ENCODE results near the gene DAO.
"Not testable (repeated sequence)": the region's sequence is repeated elsewhere in the genome, so short reads cannot be mapped to it uniquely, and the experiment has no call there.

DAO gene

DNA sequence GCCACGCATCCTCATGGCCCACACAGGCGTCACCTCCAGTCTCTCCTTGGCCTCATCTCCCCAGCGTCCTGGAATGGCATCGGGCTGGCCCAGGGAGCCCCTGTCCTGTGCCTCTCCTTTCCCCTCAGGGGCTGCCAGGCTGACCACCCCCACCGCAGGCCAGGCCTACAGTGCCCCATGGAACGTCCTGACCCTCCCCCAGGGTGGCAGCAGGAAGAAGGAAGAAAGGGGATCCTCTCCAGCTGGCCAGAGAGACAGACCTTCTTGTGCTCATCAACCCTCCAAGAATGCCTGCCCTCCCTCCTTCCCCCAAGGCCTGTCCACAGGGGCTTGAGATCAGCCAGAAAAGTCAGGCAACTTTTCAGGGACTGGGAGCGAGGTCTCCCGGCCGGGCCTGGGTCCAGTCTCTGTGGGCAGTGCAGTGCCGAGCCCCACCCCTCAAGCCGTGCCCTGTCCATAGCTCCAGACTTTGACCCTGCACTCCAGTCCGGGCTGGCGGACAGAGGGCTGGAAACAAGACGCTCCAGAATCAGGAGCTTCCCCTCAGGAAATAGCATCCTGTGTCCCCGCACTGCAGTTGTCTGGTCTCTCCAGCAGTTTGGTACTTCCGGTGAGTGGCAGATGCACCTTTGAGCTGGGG is at the start of gene DAO:
Gene DAO (plus strand): TSS at position 478 of the 640 bp plus-strand sequence. CDS start 4,915 bp downstream, outside the sequence.
- no peak for DNase-seq

- DNase-seq, result no peak
Observed at GRCh38 chr12:108831309-108831991, 48.4 kb upstream of the DAO start.

DNA sequence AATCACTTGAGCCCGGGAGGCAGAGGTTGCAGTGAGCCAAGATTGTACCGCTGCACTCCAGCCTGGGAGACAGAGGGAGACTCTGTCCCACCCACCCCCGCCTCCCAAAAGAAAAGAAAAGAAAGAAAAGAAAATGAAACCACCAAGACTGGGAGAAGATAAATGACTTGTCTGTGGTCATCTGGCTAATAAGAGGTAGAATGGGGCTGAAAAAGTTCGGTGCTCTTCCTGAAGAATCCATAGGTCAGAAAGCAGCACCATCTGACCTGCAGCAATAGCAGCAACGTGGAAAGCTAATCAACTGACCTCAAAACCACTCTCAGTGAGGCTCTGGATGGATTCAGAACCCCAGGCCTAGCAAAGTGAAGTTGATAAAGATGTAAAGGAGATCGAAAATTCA is 47.7 kb upstream of the DAO start:
- DNase-seq, result no peak

DNA sequence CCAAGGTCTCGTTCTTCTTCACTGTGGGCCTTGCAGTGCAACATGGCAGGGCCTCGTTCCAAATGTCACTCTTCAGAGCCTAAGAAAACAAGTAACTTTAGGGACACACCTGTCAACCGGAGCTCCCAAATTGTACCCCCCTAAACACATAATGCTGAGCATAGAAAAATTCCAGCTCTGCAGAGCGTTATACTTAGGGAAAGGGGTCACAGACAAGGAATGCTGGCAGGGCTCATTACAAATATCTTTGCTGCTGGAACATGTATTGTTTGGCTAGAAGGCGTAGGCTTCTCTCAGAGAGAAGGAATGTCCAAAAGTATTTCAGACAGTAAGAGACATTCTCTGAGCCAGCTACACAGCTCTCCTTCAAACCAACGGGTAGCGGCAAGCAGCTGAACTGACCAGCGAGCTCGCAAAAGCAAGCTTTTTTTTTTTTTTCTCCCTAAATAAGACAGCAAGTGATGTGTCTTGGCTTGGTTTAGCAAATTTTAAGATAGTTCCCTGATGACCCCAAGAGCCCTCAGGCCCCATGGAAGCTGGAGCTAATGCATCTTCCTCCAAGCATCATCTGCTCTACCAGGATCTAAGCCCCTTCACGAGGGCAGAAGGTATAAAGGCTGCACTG is 47.0 kb upstream of the DAO start:
- DNase-seq, result no peak

DNA sequence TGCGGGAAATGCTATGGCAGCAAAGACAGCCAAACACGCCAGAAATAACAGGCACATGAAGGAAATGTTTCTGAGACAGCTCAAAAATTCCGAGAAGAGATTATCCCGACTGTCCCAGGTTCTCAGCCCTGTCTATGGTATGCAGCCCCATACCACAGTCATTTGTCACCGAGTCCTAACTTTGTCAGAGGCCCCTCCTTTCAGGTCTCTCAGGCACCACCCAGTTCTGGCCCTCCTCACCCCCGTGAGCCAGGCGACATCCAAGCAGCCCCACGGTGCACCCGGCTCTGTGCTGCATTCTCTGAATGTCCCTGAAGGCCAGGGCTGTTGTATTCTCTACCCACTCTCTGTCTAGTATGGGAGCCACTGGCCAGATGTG is 46.5 kb upstream of the DAO start:
- no peak for DNase-seq

GRCh38 chr12:108833757-108834472 is 46.0 kb upstream of the DAO start:
- DNase-seq, result no peak

DNA sequence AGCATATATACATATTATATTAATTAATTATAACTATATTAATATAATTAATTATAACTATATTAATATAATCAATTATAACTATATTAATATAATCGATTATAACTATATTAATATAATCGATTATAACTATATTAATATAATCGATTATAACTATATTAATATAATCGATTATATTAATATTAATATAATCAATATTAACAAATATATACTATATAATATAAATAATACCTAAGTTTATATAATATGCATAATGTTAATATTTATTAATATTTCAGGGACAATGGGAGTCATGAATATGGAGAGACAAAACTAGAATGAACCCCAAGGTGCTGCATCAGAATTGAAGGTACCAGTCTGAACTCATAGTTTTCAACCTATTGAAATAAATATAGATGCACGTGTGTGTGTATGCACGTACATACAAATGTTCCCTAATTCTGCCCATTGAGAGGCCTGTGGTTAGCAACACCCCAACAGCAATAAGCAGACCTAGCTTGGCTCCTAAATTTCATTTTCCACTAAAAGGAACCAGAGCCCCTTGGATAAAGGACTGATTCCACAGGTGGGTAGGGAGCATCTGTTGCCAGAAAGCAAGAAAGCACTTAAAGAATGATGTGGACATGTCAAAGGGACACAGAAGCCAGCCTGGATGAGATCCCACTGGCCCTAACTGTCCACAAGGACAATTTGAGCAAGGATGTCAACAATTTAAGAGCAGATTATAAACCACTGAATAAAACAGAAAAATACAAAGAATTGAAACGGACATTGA is 43.8 kb upstream of the DAO start:
- no peak for DNase-seq

GRCh38 chr12:108837239-108837638 is 42.7 kb upstream of the DAO start:
- no peak for DNase-seq

DNA sequence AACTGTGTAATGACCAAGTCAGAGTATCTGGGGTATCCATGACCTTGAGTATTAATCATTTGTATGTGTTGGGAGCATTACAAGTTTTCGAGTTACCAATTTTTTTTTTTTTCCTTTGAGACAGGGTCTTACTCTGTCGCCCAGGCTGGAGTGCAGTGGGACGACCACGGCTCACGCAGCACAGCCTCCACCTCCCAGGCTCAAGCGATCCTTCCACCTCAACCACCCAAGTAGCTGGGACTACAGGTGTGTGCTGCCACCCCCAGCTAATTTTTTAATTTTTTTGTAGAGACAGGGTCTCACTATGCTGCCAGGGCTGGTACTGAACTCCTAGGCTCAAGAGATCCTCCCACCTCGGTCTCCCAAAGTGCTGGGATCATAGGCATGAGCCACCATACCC is 42.2 kb upstream of the DAO start:
- no peak for DNase-seq

DNA sequence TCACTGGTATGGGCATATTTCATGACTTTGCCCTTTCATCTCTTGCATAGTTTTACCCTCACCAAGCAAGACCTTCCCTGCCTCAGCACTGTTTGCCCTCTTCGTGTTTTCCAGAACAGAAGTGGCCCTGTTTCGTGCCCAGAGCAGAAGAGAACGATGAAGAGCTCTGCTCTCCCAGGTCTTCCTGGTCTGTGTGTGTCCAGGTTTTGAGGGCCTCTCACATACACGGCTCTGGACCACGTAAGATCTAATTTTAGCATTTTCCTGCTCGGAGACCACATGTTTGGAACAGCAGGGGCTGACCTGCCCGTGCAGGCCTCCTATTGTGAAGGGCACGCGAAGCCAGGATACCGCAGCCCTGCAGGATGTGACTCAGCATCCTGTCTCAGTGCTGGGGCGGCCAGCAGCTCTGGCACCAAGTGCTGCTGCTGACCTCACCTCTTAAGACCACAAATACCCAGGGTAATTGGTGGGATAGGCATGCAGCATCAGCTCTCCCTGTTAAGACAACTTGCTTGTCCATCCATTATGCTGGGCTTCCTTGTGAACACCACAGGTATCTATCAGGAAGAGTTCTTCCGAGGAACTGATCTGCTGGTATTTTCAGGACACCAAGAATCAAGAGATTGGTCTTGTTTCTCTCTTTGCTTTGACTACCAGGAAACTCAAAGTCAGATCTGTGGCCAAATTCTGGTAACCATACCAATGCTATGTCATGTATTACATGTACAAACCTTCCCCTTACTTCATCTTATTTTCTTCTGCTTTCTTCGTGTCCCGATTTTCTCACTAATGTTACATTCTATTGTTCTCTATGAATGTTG is 41.5 kb upstream of the DAO start:
- no peak for DNase-seq

GRCh38 chr12:108839018-108839889 is 40.6 kb upstream of the DAO start:
- no peak for DNase-seq

- DNase-seq, result no peak
Observed at GRCh38 chr12:108839890-108840230, 40.0 kb upstream of the DAO start.

- no peak for DNase-seq
Observed at GRCh38 chr12:108840605-108841332, 39.1 kb upstream of the DAO start.

GRCh38 chr12:108841825-108842224 is 38.1 kb upstream of the DAO start:
- not testable (repeated sequence) for DNase-seq

GRCh38 chr12:108842361-108842760 is 37.5 kb upstream of the DAO start:
- DNase-seq, result no peak

GRCh38 chr12:108843187-108843586 is 36.7 kb upstream of the DAO start:
- no peak for DNase-seq

DNA sequence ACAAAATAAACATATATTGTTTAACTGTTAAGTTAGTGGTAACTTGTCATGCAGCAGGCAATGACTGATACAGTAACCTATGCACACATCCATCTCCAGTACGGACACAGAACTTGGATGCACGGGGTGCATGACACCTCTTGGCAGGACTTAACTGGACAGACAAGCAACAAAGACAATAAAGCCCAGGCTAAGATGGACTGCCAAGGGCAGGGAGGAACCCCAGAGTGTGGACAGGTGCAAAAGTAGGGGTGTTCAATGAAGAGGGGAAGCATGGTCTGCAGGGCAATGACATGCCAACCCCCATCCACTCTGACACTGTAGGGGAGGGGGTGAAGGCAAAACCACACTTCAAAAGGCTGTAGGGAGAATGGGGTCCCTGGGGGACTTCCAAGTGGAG is 34.2 kb upstream of the DAO start:
- no peak for DNase-seq

- DNase-seq, result no peak
Observed at GRCh38 chr12:108846290-108846701, 33.6 kb upstream of the DAO start.

DNA sequence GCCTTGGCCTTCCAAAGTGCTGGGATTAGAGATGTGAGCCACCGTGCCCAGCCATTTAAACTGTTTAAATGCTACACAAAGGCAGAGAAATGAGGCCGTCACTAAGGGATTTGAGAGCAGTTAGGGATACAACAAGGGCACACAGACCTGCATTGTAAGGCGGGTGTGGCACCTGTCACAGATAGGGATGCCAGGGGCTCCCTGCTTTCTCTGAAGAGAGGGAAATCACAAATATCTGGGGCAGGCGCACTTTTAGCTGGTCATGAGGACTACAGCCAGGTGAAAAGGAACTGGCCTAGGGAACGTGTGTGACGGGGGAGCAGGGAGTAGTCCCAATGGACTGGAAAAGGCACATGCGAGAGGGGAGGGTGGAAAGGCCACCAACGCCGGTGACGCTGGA is 32.2 kb upstream of the DAO start:
- no peak for DNase-seq

GRCh38 chr12:108849660-108850059 is 30.2 kb upstream of the DAO start:
- no peak for DNase-seq

Measured in NCI-H1048 (cell line).